Mesothelial cell of epicardium (in vitro differentiated cells): ENCODE measurements around the gene LIG4. TPM values are rescaled to one million over a fixed set of nuclear protein-coding genes. Genes with fewer than 3 reads are reported as not detected.

Experiments used
- DNase-seq, 2 experiments: peaks; one replicate each; pipeline ENCODE4 v3.0.0; 2021; ENCODE audit warnings: low spot score in 2 of 2; ENCODE audit not compliant: unreplicated experiment in 2 of 2
- H3K27ac Mint-ChIP-seq: 2 replicates; pipeline ENCODE4 v1.8.0; 2021; ENCODE audit warnings: mixed read lengths
- H3K27me3 Mint-ChIP-seq: 2 replicates; pipeline ENCODE4 v1.8.0; 2021; ENCODE audit warnings: low read depth, mixed read lengths
- H3K36me3 Mint-ChIP-seq: 2 replicates; pipeline ENCODE4 v1.8.0; 2021; ENCODE audit warnings: mixed read lengths
- H3K4me1 Mint-ChIP-seq: 2 replicates; pipeline ENCODE4 v1.8.0; 2021; ENCODE audit warnings: mixed read lengths
- H3K4me3 Mint-ChIP-seq: 2 replicates; pipeline ENCODE4 v1.8.0; 2021; ENCODE audit warnings: mild to moderate bottlenecking, moderate library complexity, mixed read lengths
- H3K9me3 Mint-ChIP-seq: 2 replicates; pipeline ENCODE4 v1.8.0; 2021; ENCODE audit warnings: mixed read lengths
- CTCF ChIP-seq: fragments of 200-600 bp; sonication (generic); IDR thresholded peaks from one replicate; pipeline ENCODE4 v1.5.0; 2021; ENCODE audit warnings: antibody characterized with exemption; ENCODE audit not compliant: unreplicated experiment
- total RNA-seq: library from RNA; stranded (reverse); gene quantifications from 3 replicates; pipeline ENCODE4 v1.2.1, GENCODE V29; 2021

The LIG4 gene
- total RNA-seq, 1 donor from 2014 or later, result 7.2 TPM

- no peak for TF ChIP-seq CTCF
- peaks cover 17% of the 10 kb centered on the region for H3K36me3 Mint-ChIP-seq
- no peak overlapping the region for H3K4me3 Mint-ChIP-seq
- H3K27me3 Mint-ChIP-seq, result no peaks in the 10 kb centered on the region
- no peak for DNase-seq
- H3K27ac Mint-ChIP-seq, result no peak overlapping the region
- no peaks in the 10 kb centered on the region for H3K9me3 Mint-ChIP-seq
- peaks cover 6% of the 10 kb centered on the region for H3K4me1 Mint-ChIP-seq
Measured at GRCh38 chr13:108210551-108210950, 4.8 kb downstream of the LIG4 start.

DNA sequence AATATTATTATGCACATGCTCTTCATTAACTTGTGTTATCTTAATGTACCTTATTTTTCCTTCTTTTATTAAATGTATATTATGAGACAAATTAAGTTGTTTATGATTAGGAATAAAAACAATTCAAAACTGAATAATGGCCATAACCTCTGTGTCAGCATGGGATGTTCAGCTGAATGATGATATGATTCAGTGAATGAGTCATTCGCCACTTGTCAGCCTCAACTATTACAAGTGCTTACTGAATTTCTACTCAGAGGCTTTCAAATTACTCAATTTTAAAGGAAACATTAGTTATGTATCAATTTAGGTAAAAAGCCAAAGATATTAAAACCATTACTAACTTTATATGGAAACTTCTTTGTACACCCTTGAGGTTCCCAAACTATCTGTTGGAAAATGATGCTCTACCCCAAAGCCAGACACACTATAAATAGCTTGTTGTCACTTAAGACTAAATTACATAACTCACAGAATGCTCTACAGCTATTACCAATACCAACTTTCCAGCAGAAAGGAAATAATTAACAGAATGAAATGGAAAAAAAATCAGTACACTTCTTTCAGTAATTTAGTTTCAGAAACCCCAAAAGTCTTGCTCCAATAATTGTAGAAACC, 14.4 kb downstream of the LIG4 start:
- Mint-ChIP-seq H3K9me3 (no peaks in the 10 kb centered on the region), H3K27me3 (peaks cover 23% of the 10 kb centered on the region), H3K27ac (no peak overlapping the region), H3K4me1 (peaks cover 2% of the 10 kb centered on the region), H3K4me3 (no peak overlapping the region), H3K36me3 (no peaks in the 10 kb centered on the region)
- no peak for TF ChIP-seq CTCF
- no peak for DNase-seq

- H3K27ac Mint-ChIP-seq, result no peak overlapping the region
- H3K4me1 Mint-ChIP-seq, result peaks cover 2% of the 10 kb centered on the region
- no peak overlapping the region for H3K4me3 Mint-ChIP-seq
- no peaks in the 10 kb centered on the region for H3K36me3 Mint-ChIP-seq
- peaks cover 9% of the 10 kb centered on the region for H3K27me3 Mint-ChIP-seq
- no peak for TF ChIP-seq CTCF
- H3K9me3 Mint-ChIP-seq, result peaks cover 12% of the 10 kb centered on the region
- DNase-seq, result no peak
Measured at GRCh38 chr13:108195861-108196260, 19.5 kb downstream of the LIG4 start.

GRCh38 chr13:108195146-108195545, 20.2 kb downstream of the LIG4 start:
- no peak overlapping the region for H3K4me3 Mint-ChIP-seq
- peaks cover 17% of the 10 kb centered on the region for H3K9me3 Mint-ChIP-seq
- H3K36me3 Mint-ChIP-seq, result no peaks in the 10 kb centered on the region
- no peak for DNase-seq
- H3K27me3 Mint-ChIP-seq, result peaks cover 12% of the 10 kb centered on the region
- TF ChIP-seq CTCF, result no peak
- H3K4me1 Mint-ChIP-seq, result peaks cover 2% of the 10 kb centered on the region
- H3K27ac Mint-ChIP-seq, result no peak overlapping the region

DNA sequence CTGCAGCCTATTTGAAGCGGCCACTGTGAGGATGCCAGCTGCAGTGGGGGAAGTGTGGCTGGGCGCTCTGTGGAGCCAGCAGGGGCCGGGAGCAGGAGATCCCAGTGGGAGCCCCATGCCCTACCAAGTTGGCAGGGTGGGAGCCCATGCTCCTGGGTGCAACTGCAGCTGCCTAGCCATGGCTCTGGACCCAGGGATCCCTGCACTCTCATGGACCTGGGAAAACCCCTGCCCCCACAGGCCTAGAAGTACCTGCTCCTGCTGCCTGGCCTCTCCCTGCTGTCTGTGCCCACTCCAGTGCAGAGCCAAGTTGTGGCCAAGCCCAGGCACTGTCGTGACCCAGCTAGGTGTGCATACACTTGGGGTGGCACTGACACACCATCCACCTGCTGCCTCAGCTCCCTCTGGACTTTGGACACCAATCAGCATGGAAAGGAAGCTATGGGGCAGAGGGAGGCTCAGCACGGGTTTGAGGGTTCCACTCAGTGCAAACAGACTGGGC, 20.9 kb downstream of the LIG4 start:
- Mint-ChIP-seq H3K9me3 (peaks cover 21% of the 10 kb centered on the region), H3K4me3 (no peak overlapping the region), H3K27ac (no peak overlapping the region), H3K36me3 (no peaks in the 10 kb centered on the region), H3K4me1 (peaks cover 2% of the 10 kb centered on the region), H3K27me3 (peaks cover 7% of the 10 kb centered on the region)
- DNase-seq, result no peak
- no peak for TF ChIP-seq CTCF
